H4 (cell line): Measurements from ENCODE around the gene AHSP. TPM values are rescaled to one million over a fixed set of nuclear protein-coding genes. Genes with fewer than 3 reads are reported as not detected.
A peak's percentile ranks its signal among the peaks of the same experiment; 100 is the strongest.
"Not testable (repeated sequence)": the region's sequence is repeated elsewhere in the genome, so short reads cannot be mapped to it uniquely, and the experiment has no call there.

Source experiments
- DNase-seq: peaks from one replicate; pipeline ENCODE4 v3.0.0-alpha.2; 2015; ENCODE audit warnings: low spot score
- total RNA-seq: library from RNA; depleted of rRNA; stranded (reverse); fragments of >200 nt; shearing (Covaris generic); gene quantifications from 2 replicates; pipeline ENCODE4 v1.2.3, GENCODE V29; 2014

Gene AHSP
- total RNA-seq, 1 experiment from 2014 or later, result not detected

DNA sequence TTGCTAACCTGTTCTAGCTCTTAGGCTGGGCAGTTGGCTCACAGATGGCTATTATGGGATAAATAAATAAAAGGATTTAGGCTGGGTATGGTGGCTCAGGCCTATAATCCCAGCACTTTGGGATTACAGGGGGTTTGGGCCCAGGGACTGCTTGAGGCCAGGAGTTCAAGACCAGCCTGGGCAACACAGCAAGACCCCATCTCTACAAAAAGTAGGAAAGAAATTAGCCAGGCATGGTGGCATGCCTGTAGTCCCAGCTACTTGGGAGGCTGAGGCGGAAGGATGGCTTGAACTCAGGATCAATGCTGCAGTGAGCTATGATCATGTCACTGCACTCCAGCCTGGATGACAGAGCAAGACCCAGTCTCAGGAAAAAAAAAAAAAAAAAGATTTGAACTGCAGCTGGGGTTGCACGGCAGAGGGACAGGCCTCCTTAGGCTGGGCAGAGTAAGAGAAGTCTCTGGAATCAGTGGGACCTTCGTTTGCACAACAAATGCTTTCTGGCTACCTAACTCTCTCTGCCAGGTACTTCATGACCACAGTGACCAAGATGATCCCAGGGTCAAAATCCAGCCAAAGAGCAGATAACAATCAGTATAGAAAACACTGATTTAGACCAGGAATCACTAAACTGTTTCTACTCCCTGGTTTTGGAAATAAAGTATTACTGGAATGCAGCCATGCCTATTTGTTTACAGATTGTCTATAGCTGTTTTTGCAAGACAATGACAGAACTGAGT, 26.3 kb upstream of the AHSP start:
- DNase-seq, result no peak

DNA sequence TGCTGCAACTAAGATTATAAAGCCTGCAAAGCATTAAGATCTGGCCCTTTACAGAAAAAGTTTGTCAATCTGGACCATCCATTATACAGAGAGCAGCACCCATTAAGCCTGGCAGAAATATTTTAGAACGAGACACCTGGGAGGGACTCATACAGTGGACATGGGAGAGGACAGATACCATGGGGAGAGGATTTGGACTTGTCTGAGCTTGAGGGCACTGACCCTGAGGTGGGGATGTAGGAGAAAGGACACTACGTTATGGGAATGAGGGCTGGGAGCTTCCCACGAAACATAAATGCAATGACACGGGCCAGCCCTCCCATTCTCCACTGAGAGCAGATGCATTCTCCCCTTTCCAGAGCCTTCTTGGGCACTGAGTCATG, 25.7 kb upstream of the AHSP start:
- no peak for DNase-seq

DNA sequence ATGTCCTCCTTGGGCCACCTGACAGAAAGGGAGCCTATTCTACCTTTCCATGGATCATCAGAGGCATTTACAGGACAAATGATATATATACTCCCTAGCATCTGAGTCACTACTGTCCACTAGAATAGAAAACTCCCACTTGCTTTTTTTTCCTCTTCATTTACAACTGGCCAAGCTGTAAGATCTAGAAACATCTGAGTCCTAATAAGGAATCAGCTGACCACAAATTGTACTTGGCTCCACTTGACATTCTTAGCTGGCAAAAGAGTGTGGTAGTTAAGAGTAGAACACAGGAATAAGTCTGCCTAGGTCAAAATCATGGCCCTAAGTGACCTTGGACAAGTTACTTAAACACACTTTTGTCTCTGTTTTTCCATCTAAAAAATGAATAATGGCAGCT, 24.7 kb upstream of the AHSP start:
- no peak for DNase-seq

DNA sequence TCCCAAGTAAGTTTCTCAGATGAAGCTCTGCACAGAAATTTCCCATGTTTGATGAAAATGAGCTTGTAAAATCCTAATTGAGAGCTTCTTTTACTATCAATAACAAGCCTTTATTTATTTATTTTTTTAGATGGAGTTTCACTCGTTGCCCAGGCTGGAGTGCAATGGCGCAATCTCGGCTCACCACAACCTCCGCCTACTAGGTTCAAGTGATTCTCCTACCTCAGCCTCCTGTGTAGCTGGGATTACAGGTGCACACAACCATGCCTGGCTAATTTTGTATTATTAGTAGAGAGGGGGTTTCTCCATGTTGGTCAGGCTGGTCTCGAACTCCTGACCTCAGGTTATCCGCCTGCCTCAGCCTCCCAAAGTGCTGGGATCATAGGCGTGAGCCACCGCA, 24.1 kb upstream of the AHSP start:
- not testable (repeated sequence) for DNase-seq

DNA sequence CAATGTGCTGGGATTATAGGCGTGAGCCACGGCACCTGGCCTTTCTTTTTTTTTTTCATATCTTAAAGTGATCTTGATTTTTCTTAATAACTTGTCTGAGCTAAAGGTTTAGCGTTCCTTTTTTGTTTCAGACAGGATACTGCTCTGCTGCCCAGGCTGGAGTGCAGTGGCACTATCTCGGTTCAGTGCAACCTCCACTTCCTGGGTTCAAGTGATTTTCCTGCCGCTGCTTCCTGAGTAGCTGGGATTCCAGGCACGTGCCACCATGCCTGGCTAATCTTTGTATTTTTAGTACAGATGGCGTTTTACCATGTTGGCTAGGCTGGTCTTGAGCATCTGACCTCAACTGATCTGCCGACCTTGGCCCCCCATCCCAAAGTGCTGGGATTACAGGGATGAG, 23.5 kb upstream of the AHSP start:
- DNase-seq, result no peak

DNA sequence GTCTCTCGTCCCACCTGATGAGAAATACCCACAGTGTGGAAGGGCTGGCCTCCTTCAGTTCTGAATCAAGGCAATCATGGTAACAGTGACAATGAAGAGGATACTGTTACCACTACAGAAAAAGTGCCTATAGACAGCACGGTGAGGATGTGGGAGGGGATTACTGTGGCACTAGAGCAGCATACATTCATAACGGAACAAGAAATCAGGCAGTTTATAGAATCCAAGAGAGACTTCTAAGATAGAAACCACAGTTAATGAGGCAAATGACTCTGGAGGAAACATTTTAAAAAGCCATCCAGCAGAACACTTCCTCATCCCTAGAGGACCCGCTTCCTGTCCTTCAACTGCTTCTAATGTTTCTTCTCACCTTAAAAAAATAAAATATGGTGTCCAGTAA, 22.2 kb upstream of the AHSP start:
- DNase-seq, result no peak

DNA sequence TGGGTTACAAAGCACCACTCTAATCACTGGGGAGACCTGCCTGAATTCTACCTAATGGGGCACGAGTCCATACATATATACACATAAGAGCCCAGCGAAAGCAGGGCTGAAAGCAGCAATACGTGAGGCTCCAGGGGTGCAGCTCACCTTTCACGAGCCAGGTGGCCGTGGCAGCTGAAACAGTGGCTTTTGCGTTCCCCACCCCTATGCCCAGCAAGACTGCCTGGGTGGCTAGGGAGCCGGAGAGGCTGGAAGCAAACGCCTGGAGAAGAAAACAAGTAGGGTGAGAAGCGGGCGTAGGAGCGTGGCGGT, 20.1 kb upstream of the AHSP start:
- no peak for DNase-seq

DNA sequence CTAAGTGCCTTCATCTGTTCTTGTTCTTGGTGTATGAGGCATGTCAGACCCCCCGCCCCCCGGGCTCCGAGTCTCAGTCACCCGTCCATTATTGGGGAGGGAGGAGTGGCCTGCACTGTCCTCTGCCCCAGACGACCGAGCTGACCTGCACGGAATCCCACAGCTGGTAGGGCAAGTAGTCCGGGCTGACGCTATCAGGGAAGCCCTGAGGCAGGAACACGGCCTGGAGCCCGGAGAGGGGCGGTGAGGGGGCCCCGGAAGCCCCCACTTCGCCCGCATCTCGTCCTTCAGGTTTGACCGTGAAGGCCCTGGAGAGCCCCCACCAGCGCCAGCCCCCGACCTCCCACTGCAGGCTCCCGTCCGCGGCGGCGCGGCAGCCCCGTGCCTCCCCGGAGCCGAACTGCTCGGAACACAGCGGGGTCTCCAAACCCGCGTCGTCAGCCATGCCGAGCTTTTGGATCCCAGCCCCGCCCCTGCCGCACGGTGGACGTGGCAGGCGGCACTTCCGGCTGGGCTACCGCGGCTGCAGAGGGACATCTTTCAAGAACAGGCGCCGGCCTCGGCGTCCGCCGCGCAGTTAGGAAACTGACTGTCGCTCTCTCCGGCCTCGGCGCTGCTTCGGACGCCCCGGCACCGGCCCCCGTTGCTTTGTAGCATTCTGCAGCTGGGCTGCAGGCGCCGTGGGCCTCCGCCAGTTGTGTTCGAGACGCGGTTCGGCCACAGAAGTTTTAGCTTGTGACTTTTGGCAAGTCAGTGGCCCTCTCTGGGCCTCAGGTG, 19.6 kb upstream of the AHSP start, which contains the start of gene RUSF1:
Gene RUSF1, minus strand, starts transcription at position 463 of the 777 bp plus-strand sequence. Its CDS starts 18 bp downstream, at position 445.
- DNase-seq, result peak; percentile 83

DNA sequence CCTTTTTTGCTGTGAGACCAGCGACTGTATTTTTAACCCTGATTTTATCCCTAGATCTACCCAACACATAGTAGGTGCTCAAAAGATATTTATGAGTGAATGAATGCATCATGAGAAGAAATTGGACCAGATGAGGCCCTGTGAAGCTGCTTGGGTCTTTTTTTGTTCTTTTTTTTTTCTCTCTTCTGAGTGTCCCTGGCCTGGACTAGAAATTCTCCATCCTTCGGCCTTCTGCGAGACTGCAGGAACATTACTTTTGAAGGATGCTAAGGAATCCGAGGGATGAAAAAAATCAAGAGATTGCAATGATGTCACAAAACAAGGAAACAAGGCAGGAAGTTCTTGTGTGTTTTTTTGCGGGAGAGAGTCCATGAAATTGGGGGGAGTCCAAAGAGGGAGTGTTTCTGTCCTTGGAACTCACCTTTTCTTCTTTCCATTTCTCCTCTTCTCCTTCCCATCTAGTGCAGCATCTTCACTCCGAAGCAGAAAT, 18.9 kb upstream of the AHSP start:
- DNase-seq, result peak; percentile 33

DNA sequence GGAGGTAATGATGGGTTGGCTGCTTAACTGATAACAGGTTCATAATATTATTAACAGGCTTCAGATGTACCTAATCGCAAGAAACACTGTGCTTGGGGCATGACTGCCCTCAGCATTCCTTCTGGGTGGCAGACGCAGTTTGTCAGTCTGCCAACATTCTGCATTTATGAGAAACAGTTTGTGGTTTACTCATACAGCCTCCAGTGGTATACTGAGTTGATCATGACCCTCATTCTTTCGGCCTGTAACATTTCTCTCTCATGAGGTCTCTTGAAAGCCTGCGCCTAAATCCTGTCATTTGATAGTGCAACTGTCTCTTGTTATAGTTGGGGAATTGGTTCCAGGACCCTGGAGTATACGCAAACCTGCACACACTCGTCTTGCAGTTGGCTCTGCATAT, 14.6 kb upstream of the AHSP start:
- DNase-seq, result peak; percentile 77

DNA sequence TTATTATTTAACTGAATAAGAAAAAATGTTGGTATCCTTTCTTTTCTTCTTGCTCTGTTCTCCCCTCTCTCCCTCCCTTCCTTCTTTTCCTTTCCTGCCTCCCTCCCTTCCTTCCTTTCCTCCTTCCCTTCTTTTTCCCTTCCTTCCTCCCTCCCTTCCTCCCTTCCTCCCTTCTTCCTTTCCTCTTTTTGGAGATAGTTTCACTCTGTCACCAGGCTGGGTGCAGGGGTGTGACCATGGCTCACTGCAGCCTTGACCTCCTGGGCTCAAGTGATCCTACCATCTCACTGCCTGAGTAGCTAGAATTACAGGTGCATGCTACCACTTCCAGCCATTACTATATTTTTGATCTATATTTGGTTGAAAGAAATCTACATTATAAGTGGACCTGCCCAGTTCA, 13.8 kb upstream of the AHSP start:
- DNase-seq, result no peak

DNA sequence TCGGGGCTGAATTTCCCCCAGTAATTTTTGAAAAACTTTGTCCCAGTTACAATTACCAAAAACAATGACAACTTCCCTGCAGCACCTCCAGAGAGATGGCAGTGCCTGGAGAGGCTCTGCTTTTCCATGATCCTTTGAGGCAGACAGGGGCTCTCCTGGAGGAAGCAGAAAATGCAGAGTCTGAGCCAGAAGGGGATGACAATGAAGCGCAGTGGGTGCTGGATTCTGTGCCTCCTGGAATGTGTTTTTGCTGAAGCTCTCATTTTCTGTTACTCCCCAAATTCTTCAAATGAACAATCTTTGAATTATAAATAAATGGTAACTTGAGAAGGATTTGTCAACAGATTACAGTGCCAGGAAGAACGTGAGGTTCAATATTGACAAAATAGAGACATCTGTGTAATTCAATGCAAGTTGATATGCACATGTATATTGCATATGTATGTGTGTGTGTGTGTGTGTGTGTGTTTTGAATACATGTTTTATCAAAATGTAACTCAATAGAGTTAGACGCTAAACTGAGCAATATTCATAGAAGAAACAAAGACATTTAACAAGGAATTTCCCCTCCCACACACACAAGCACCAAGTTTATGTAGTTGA, 9.8 kb upstream of the AHSP start:
- no peak for DNase-seq

DNA sequence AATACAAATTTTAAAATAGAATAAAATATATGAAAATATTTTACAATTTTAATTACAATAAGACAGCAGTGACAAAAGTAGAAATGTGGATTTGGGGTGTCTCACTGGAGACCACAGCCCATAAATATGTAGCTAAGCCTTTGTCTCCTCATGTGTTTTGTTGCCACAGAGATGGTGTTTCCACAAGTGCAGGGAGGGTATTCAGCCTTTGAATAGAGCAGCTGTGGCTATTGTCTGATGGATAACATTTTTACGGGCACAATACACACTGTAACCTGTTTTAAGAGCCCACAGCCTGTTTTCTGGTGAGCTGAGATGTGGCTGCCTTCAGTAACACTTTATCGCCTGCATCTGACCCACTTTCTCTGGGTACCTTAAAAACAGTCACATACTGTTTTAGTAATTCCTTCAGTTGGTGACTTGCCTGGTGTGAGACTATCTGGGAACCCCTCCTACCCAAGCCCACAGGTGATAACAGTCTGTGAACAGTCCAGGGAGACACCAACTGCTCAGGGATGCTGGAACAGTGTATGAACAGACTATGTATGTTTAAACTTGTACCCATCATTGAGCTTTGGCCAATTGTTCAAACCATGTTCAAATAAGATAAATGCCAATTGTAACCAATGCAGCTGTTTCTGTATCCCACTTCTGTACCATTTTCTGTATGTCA, 7.8 kb upstream of the AHSP start:
- DNase-seq, result no peak

DNA sequence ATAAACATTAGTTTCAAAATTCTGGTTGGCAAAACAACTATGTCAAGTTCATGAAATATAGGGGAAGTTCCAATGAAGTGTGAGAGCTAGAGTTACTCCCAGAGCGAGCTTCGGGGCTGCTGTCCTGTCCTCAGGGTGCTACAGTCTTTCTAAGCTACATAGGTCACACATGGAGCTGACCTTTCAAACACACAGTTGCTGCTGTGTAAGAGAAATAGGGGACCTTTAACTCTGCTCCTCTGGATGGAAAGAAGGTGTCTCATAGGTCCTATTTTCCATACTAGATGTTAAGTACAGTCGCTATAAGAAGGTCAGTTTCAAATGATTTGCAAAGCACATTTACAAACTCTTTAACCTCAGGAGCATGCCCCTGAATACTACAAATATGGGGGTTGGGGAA, 6.3 kb upstream of the AHSP start:
- no peak for DNase-seq

DNA sequence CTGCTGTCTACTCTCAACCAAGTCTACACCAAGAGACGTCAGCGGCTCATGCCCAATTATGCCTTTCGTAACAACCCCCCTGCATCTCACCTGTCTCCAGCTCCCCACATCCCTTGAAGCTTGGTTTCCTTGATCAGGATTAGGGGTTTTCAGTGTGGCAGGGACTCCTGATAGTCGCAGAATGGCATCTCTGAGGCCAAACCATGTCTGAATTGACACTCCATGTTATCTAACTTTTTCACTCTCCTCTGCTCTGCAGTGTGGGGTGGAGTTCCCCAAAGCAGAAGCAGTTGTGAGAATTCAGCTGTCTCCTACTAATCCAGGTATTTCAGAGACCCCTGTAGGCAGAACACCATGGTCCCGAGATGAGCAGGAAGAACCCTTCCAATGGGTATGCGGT, 5.6 kb upstream of the AHSP start:
- no peak for DNase-seq

DNA sequence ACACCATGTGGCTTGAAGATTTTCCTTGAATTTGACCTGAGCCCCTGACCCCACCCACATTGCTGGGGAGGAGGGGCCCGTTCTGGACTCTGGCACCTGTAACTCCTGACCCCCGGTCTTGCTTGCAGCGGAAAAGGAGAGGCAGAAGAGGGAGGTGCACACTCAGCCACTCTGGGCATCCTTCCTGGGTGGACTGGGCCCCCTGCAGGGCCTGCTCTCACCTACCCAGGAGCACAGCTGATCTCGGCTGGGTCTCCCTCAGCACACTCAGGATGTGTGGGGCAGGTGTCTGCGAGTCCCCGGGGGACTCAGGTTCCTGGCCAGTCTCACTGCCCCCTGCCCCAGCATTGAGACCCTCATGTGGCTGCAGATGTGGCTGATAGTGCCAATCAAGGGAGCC, 3.9 kb upstream of the AHSP start:
- DNase-seq, result not testable (repeated sequence)

DNA sequence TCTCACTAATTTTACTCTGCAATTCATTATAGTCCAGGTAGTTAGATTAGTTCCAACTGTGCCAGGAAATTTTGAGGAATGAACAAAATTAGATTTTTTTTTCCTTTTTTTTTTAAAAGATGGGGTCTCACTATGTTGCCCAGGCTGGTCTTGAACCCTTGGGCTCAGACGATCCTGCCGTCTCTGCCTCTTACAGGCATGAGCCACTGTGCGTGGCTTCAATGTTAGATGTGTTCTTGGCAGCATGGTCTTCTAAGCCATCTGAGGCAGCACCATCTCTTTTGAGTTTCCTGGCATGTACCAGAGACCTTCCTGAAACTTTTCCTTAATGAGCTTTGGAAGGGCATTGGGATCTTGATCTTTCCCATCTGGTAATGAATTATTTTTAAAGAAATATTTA, 2.6 kb upstream of the AHSP start:
- no peak for DNase-seq

DNA sequence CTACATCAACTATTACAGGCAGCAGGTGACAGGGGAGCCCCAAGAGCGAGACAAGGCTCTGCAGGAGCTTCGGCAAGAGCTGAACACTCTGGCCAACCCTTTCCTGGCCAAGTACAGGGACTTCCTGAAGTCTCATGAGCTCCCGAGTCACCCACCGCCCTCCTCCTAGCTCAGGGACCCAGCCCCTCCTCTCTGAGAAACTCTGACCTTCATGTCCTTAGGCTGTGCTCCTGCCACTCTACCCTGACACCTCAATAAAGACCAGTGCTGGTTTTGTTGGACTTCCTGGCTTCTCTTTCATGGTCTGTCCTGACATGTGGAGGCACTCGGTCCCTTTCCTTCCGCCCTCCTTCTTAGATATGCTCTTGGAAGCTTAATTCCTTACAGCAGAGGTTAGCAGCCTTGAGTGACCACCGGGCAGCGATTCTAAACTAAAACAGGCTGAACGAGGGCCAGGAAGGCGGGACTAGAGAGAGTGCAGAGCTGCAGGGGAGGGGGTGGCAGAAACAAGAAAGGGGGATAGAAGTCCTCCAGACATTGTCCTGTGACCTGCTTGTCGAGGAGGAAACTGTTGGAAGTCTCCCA, 915 bp downstream of the AHSP start:
- DNase-seq, result no peak

DNA sequence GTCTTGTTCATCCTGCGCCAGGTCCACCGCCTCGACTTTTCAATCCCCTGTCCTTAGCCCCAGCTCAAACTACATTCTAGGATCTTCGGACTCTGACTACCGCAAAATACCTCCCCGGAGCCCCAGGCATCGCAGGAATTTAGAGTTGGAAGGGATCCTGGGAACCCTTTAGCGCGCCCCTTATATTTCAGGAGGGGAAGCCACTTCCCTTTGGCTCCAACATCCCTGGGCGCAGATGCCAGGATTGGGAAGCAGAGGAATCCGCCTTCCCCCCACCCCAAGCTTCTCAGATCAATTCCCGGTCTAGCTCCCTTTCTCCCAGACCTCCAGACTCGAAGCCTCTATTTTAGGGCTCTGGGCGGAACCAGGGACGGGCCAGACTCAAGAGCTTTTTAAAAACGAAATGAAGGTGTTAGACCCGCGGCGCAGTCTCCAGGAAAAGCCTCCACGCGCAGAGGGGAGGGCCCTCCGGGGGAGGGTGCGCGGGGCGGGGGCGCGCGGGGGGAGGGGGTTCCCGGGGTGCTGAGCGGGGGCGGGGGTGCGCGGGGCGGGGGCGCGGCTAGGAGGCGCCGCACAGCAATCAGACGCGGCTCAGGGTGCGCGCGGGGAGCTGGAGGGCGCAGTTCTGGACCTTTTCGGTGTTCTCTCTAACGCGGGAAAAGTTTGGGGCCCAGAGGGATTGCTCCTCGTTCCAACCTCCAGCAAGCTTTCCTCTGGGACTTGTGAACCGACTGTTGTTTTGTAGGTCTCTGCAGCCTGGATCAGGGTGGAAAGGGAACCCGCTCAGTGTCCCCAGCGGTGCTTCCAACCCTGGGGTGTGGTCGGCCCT, 1.6 kb downstream of the AHSP start:
- DNase-seq, result no peak

DNA sequence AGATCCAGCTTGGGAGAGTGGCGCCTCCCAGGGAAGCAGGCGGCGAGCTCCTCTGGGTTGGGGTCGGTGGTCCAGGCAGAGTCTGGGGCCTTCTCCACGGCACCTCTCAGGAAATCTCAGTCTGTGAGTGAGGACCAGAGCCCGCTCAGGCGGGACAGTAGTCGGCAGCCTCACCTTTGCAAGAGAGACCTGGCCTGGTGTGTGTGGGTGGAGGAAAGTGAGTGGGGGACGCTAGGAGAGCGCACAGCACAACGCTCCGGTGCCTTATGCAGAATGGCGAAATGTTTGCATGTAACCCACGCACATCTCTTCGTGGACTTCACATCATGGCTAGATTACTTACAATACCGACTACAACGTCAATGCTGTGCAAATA, 2.2 kb downstream of the AHSP start:
- no peak for DNase-seq

DNA sequence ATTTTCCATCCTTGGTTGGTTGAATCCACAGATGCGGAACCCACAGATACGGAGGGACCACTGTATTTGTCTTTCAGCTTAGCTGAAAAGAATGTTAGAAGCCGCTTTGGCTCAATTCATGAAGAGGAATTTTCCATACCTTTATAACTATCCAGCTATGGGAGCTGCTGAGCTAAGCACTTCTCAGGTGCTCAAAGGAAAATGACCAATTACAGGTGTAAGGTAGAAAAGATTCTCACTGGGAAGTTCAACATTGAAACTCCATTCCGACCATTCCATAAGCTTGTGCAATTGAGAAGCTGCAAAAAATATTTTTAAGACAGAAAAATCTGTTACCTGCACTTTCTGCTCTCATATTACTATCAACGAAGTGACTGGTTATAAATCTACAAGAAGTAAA, 2.7 kb downstream of the AHSP start:
- DNase-seq, result no peak
